ENCODE results near the gene CD38. TPM values are rescaled to one million over a fixed set of nuclear protein-coding genes. Genes with fewer than 3 reads are reported as not detected.

Gene CD38
- total RNA-seq, 1 donor from 2014 or later = 1.0 TPM

DNA sequence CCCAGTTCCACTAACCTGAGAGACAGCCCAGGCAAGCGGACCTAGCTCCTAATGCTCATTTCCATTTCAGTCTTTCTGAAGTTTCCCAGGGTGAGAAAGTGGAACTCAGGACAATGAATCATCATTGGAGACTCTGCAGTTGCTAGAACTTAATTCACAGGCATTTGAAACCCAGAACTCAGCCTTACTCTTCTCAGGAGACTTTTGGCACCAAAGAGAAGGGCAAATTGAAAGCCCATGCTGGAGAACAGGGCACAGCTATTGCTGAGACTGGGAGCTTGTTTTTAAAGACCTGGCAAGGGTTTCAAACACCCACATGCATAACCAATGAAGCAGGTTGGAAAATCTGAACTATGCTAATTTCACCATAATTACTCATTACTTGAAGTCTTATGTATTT is 39.3 kb upstream of the CD38 start:
- Histone ChIP-seq H3K9ac (ENCODE audit: low read length) (no peak overlapping the region), H3K4me3 (ENCODE audit: insufficient read depth, low read depth, low read length) (no peak overlapping the region), H3K36me3 (ENCODE audit: insufficient read depth, low read length) (no peaks in the 10 kb centered on the region), H3K4me1 (ENCODE audit: insufficient read depth, low read length) (peaks cover 9% of the 10 kb centered on the region), H4K20me1 (ENCODE audit: insufficient read depth, low read length) (no peaks in the 10 kb centered on the region), H3K27me3 (ENCODE audit: insufficient read depth, low read length) (no peaks in the 10 kb centered on the region), H3K4me2 (ENCODE audit: low read length) (peak overlapping the region; percentile 22), H3K9me3 (ENCODE audit: insufficient read depth, low read depth, low read length) (peaks cover 9% of the 10 kb centered on the region), H2AFZ (ENCODE audit: low read depth, low read length) (no peak overlapping the region), H3K79me2 (ENCODE audit: insufficient read depth, low read length) (no peaks in the 10 kb centered on the region), H3K27ac (ENCODE audit: low read depth, low read length) (peak overlapping the region; percentile 7)
- Mint-ChIP-seq H3K27me3 (ENCODE audit: low read depth, unreplicated experiment) (peaks cover 5% of the 10 kb centered on the region), H3K4me1 (ENCODE audit: low read depth, unreplicated experiment) (peaks cover 6% of the 10 kb centered on the region), H3K9me3 (ENCODE audit: unreplicated experiment) (peaks cover 24% of the 10 kb centered on the region), H3K27ac (ENCODE audit: unreplicated experiment) (peak overlapping the region; percentile 24), H3K36me3 (ENCODE audit: low read depth, unreplicated experiment) (peaks cover 5% of the 10 kb centered on the region), H3K4me3 (ENCODE audit: unreplicated experiment) (no peak overlapping the region)
- DNase-seq (ENCODE audit: low read depth) = peak; percentile 65
- TF ChIP-seq, protein P1, sequence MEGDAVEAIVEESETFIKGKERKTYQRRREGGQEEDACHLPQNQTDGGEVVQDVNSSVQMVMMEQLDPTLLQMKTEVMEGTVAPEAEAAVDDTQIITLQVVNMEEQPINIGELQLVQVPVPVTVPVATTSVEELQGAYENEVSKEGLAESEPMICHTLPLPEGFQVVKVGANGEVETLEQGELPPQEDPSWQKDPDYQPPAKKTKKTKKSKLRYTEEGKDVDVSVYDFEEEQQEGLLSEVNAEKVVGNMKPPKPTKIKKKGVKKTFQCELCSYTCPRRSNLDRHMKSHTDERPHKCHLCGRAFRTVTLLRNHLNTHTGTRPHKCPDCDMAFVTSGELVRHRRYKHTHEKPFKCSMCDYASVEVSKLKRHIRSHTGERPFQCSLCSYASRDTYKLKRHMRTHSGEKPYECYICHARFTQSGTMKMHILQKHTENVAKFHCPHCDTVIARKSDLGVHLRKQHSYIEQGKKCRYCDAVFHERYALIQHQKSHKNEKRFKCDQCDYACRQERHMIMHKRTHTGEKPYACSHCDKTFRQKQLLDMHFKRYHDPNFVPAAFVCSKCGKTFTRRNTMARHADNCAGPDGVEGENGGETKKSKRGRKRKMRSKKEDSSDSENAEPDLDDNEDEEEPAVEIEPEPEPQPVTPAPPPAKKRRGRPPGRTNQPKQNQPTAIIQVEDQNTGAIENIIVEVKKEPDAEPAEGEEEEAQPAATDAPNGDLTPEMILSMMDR (IDR thresholded peaks at IDR 0.05; ENCODE audit: insufficient read depth, low read depth, low read length) = no peak
- TF ChIP-seq EZH2 (IDR thresholded peaks at IDR 0.05; ENCODE audit: insufficient read depth, low read length) = no peak
- no peak for FAIRE-seq

DNA sequence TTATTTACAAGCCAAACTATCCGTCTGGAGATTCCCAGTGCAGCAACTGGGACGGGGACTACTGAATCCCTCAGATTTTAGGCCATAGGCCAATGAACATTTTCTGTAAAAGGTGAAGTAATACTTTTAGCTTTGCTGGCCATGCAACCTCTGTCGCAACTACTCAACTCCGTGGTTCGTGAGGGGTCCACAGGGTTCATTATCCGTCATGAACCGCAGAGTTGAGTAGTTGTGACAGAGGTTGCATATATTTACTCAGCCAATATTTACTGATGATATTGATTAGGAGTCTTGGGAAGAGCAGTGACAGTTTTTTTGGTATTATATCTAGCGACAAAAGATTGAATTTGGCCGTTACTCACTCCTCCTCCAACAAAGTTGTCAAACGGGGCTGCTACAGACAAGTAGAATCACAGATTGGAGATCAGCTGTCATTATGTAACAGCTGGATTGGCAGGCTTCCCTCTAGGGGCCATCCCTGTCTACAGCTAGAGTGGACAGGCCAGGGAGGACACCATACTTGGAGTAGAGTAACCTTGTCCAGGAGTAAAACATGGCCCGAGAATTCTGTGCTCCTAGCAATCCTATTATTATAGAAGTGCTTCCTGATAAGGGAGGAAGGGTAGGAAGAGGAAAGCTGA is 37.2 kb upstream of the CD38 start:
- Mint-ChIP-seq H3K36me3 (ENCODE audit: low read depth, unreplicated experiment) (peaks cover 2% of the 10 kb centered on the region), H3K9me3 (ENCODE audit: unreplicated experiment) (peaks cover 30% of the 10 kb centered on the region), H3K27ac (ENCODE audit: unreplicated experiment) (no peak overlapping the region), H3K27me3 (ENCODE audit: low read depth, unreplicated experiment) (no peaks in the 10 kb centered on the region), H3K4me3 (ENCODE audit: unreplicated experiment) (no peak overlapping the region), H3K4me1 (ENCODE audit: low read depth, unreplicated experiment) (peaks cover 6% of the 10 kb centered on the region)
- no peak overlapping the region for H3K4me3 ChIP-seq (ENCODE audit: insufficient read depth, low read depth, low read length)
- H3K9me3 ChIP-seq (ENCODE audit: insufficient read depth, low read depth, low read length) = peaks cover 9% of the 10 kb centered on the region
- FAIRE-seq = no peak
- H3K4me2 ChIP-seq (ENCODE audit: low read length) = no peak overlapping the region
- no peaks in the 10 kb centered on the region for H3K27me3 ChIP-seq (ENCODE audit: insufficient read depth, low read length)
- no peak overlapping the region for H3K27ac ChIP-seq (ENCODE audit: low read depth, low read length)
- no peak overlapping the region for H2AFZ ChIP-seq (ENCODE audit: low read depth, low read length)
- DNase-seq (ENCODE audit: low read depth) = no peak
- peaks cover 9% of the 10 kb centered on the region for H3K4me1 ChIP-seq (ENCODE audit: insufficient read depth, low read length)
- H3K9ac ChIP-seq (ENCODE audit: low read length) = no peak overlapping the region
- H4K20me1 ChIP-seq (ENCODE audit: insufficient read depth, low read length) = no peaks in the 10 kb centered on the region
- TF ChIP-seq EZH2 (IDR thresholded peaks at IDR 0.05; ENCODE audit: insufficient read depth, low read length) = no peak
- TF ChIP-seq, protein P1 (IDR thresholded peaks at IDR 0.05; ENCODE audit: insufficient read depth, low read depth, low read length) = no peak
- H3K79me2 ChIP-seq (ENCODE audit: insufficient read depth, low read length) = no peaks in the 10 kb centered on the region
- H3K36me3 ChIP-seq (ENCODE audit: insufficient read depth, low read length) = no peaks in the 10 kb centered on the region

DNA sequence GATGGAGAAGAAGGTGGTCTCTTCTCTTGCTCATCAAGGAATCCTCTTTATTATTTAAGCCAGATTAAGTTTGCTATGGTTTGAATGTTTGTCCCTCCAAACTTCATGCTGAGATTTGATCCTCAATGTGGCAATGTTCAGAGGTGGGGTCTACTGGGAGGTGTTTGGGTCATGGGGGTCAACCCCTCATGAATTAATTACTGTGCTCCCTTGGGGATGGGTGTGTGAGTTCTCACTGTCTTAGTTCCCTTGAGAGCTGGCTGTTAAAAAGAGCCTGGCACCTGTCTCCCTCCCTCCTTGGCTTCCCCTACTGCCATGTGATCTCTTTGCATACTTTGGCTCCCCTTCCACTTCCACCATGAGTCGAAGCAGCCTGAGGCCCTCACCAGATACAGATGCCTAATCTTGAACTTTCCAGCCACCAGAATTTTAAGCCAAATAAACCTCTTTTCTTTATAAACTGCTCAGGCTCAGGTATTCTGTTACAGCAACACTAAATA is 36.0 kb upstream of the CD38 start:
- Histone ChIP-seq H3K4me2 (ENCODE audit: low read length) (no peak overlapping the region), H3K4me3 (ENCODE audit: insufficient read depth, low read depth, low read length) (no peak overlapping the region), H3K4me1 (ENCODE audit: insufficient read depth, low read length) (peaks cover 9% of the 10 kb centered on the region), H3K9me3 (ENCODE audit: insufficient read depth, low read depth, low read length) (peaks cover 14% of the 10 kb centered on the region), H3K79me2 (ENCODE audit: insufficient read depth, low read length) (no peaks in the 10 kb centered on the region), H3K36me3 (ENCODE audit: insufficient read depth, low read length) (no peaks in the 10 kb centered on the region), H2AFZ (ENCODE audit: low read depth, low read length) (no peak overlapping the region), H3K27ac (ENCODE audit: low read depth, low read length) (no peak overlapping the region), H3K9ac (ENCODE audit: low read length) (no peak overlapping the region), H4K20me1 (ENCODE audit: insufficient read depth, low read length) (no peaks in the 10 kb centered on the region), H3K27me3 (ENCODE audit: insufficient read depth, low read length) (no peaks in the 10 kb centered on the region)
- H3K36me3 Mint-ChIP-seq (ENCODE audit: low read depth, unreplicated experiment) = peaks cover 3% of the 10 kb centered on the region
- DNase-seq (ENCODE audit: low read depth) (no peak), FAIRE-seq (no peak)
- H3K9me3 Mint-ChIP-seq (ENCODE audit: unreplicated experiment) = peaks cover 37% of the 10 kb centered on the region
- H3K27me3 Mint-ChIP-seq (ENCODE audit: low read depth, unreplicated experiment) = no peaks in the 10 kb centered on the region
- H3K4me1 Mint-ChIP-seq (ENCODE audit: low read depth, unreplicated experiment) = peaks cover 6% of the 10 kb centered on the region
- TF ChIP-seq, protein P1 (IDR thresholded peaks at IDR 0.05; ENCODE audit: insufficient read depth, low read depth, low read length) = no peak
- TF ChIP-seq EZH2 (IDR thresholded peaks at IDR 0.05; ENCODE audit: insufficient read depth, low read length) = no peak
- no peak overlapping the region for H3K27ac Mint-ChIP-seq (ENCODE audit: unreplicated experiment)
- H3K4me3 Mint-ChIP-seq (ENCODE audit: unreplicated experiment) = no peak overlapping the region

Data from astrocyte (in vitro differentiated cells and primary cell).